HepG2 (cell line): ENCODE data around the gene HSPE1. TPM values are rescaled to one million over a fixed set of nuclear protein-coding genes. Genes with fewer than 3 reads are reported as not detected.

Source experiments
- ATAC-seq: fragments of 200-7000 bp; cut with Tn5 transposase; 3 replicates; pipeline ENCODE4 v1.9.1; 2020; ENCODE audit warnings: mild to moderate bottlenecking, moderate library complexity
- BruUV-seq: library from RNA; stranded (reverse); fragments of 400-500 nt; replicated peaks from 2 replicates; lab custom pipeline; 2021; lab: Mats Ljungman, UMichigan
- CTCF ChIA-PET: fragments of 300-600 bp; formaldehyde crosslinking; extraction: SDS; loops from one replicate; lab custom pipeline; 2021; ENCODE audit warnings: low total read pairs, inconsistent platforms, low intra/inter-chr PET ratio; lab: Yijun Ruan, JAX
- POLR2A ChIA-PET: fragments of 350-600 bp; sonication (Branson Sonifier 250); formaldehyde crosslinking; loops from one replicate; lab custom pipeline; 2020; ENCODE audit warnings: antibody characterized with exemption, inconsistent platforms; lab: Yijun Ruan, JAX
- DNase-seq: peaks from one replicate; pipeline ENCODE4 v3.0.0-alpha.2; 2015; ENCODE audit warnings: low spot score
- FAIRE-seq: peaks from 3 replicates; lab custom pipeline; 2011; peaks lifted over from hg19 to GRCh38; lab: Jason Lieb, UNC
- H2AFZ ChIP-seq: one replicate; pipeline ENCODE4 v1.6.1; 2011; ENCODE audit warnings: low read length, inconsistent platforms
- H3K27ac ChIP-seq: fragments of 300-600 bp; 3 replicates; pipeline ENCODE4 v1.8.0; 2011; ENCODE audit warnings: mixed run types, mild to moderate bottlenecking, mixed read lengths, low read length, inconsistent platforms; ENCODE audit not compliant: insufficient read depth; ENCODE audit errors: extremely low read length
- H3K27me3 ChIP-seq, 2 experiments: fragments of 200-600 bp in 1 of 2; 2 replicates in 1 of 2; 3 replicates in 1 of 2; pipeline versions ENCODE4 v1.6.0 to v1.8.0; 2011; ENCODE audit warnings: low read length in 2 of 2, mild to moderate bottlenecking in 2 of 2, moderate library complexity in 2 of 2, inconsistent platforms in 1 of 2; ENCODE audit not compliant: insufficient read depth in 2 of 2, control insufficient read depth in 1 of 2
- H3K36me3 ChIP-seq, 2 experiments: fragments of 200-600 bp in 1 of 2; replicated peaks in 1 of 2; 2 replicates in 1 of 2; 3 replicates in 1 of 2; pipeline versions ENCODE4 v1.5.1 to v1.8.0; 2011; ENCODE audit warnings: low read length in 2 of 2, inconsistent platforms in 1 of 2; ENCODE audit not compliant: insufficient read depth in 2 of 2, control insufficient read depth in 1 of 2
- H3K4me1 ChIP-seq: 2 replicates; pipeline ENCODE4 v1.5.1; 2012; ENCODE audit warnings: low read length, inconsistent platforms; ENCODE audit not compliant: insufficient read depth
- H3K4me2 ChIP-seq: 2 replicates; pipeline ENCODE4 v1.6.0; 2011; ENCODE audit warnings: low read depth, low read length, inconsistent platforms
- H3K4me3 ChIP-seq, 3 experiments: fragments of 200-600 bp in 1 of 3; sonication (generic), shearing (Covaris generic) in 1 of 3; replicated peaks in 1 of 3; 2 replicates each; pipeline ENCODE4 v1.5.1; 2011 to 2016; ENCODE audit warnings: low read length in 3 of 3, inconsistent platforms in 2 of 3, low read depth in 2 of 3, mild to moderate bottlenecking in 2 of 3, control low read depth in 1 of 3, mixed read lengths in 1 of 3; ENCODE audit not compliant: insufficient read depth in 1 of 3
- H3K79me2 ChIP-seq: one replicate; pipeline ENCODE4 v1.6.1; 2011; ENCODE audit warnings: low read length, inconsistent platforms; ENCODE audit not compliant: insufficient read depth
- H3K9ac ChIP-seq: 2 replicates; pipeline ENCODE4 v1.6.0; 2011; ENCODE audit warnings: mild to moderate bottlenecking, low read depth, low read length, inconsistent platforms; ENCODE audit not compliant: insufficient read depth
- H3K9me3 ChIP-seq: 2 replicates; pipeline ENCODE4 v1.5.1; 2012; ENCODE audit warnings: mild to moderate bottlenecking, low read length
- H4K20me1 ChIP-seq: 2 replicates; pipeline ENCODE4 v1.6.0; 2011; ENCODE audit warnings: inconsistent platforms, mild to moderate bottlenecking, low read length, moderate library complexity; ENCODE audit not compliant: insufficient read depth
- DNMT1 ChIP-seq: sonication (generic); formaldehyde crosslinking; IDR thresholded peaks from 2 replicates; pipeline ENCODE4 v1.5.1; 2020; ENCODE audit warnings: mild to moderate bottlenecking, missing genetic modification reagents
- GLI4 ChIP-seq: sonication (generic); formaldehyde crosslinking; IDR thresholded peaks from 2 replicates; pipeline ENCODE4 v1.5.1; 2020; ENCODE audit warnings: missing genetic modification reagents, mild to moderate bottlenecking, moderate library complexity, borderline replicate concordance
- HIVEP1 ChIP-seq: sonication (generic); formaldehyde crosslinking; IDR thresholded peaks from 2 replicates; pipeline ENCODE4 v1.4.0; 2020; ENCODE audit warnings: mild to moderate bottlenecking, missing genetic modification reagents
- NONO ChIP-seq, 2 experiments: fragments of 450-650 bp in 1 of 2; sonication (generic) in 1 of 2; formaldehyde crosslinking in 1 of 2; IDR thresholded peaks in 1 of 2; conservative IDR thresholded peaks in 1 of 2; 2 replicates each; pipeline versions ENCODE4 v1.6.1 to v1.8.0; 2017 to 2022; ENCODE audit warnings: mild to moderate bottlenecking in 1 of 2, missing genetic modification reagents in 1 of 2, moderate library complexity in 1 of 2
- ZBTB20 ChIP-seq: sonication (generic); formaldehyde crosslinking; IDR thresholded peaks from 2 replicates; pipeline ENCODE4 v1.8.1; 2023; ENCODE audit warnings: missing genetic modification reagents, low read depth, mild to moderate bottlenecking, borderline replicate concordance
- ZKSCAN1 ChIP-seq: fragments of 150-350 bp; IDR thresholded peaks from 2 replicates; pipeline ENCODE4 v1.6.1; 2014; ENCODE audit warnings: low read length
- ZNF260 ChIP-seq: sonication (generic); formaldehyde crosslinking; IDR thresholded peaks from 2 replicates; pipeline ENCODE4 v1.4.0; 2020; ENCODE audit warnings: missing genetic modification reagents, low read depth, mild to moderate bottlenecking, borderline replicate concordance
- ZNF430 ChIP-seq: sonication (generic); formaldehyde crosslinking; IDR thresholded peaks from 2 replicates; pipeline ENCODE4 v1.9.0; 2021; ENCODE audit warnings: mild to moderate bottlenecking, missing genetic modification reagents
- WGBS: methylation state at CpG from one replicate; pipeline ENCODE4 v1.1.6; 2017; ENCODE audit warnings: low lambda C conversion rate; 5-methylcytosine and 5-hydroxymethylcytosine counted together
- in situ Hi-C: cut with HindIII; loops from 2 replicates; pipeline ENCODE4 v1.10.0; 2017; ENCODE audit warnings: low pct_unique_long_range_greater_than_20kb; ENCODE audit not compliant: extremely low pct_ligation_motif_present
- intact Hi-C: fragments of 100-400 bp; cut with micrococcal nuclease; formaldehyde crosslinking; loops from one replicate; pipeline ENCODE4 v1.10.0; 2022; ENCODE audit not compliant: unreplicated experiment
- polyA plus RNA-seq, 8 experiments: library from polyadenylated mRNA; depleted of rRNA in 3 of 8; stranded (reverse) in 7 of 8; unstranded in 1 of 8; fragments of >200 nt; fragmentation: Illumina TruSeq in 4 of 8; extraction: Trizol in 4 of 8; gene quantifications; 2 replicates each; pipeline versions ENCODE4 v1.2.1 to v1.2.3, GENCODE V29; 2011 to 2016; ENCODE audit warnings: low read depth in 4 of 8, missing spikeins in 1 of 8, mixed read lengths in 1 of 8; ENCODE audit not compliant: insufficient read depth in 1 of 8
- total RNA-seq, 5 experiments: library from RNA; depleted of rRNA; stranded (reverse); fragments of >200 nt; fragmentation: Illumina TruSeq; extraction: Trizol; gene quantifications; 2 replicates each; pipeline ENCODE4 v1.2.3, GENCODE V29; 2016; ENCODE audit warnings: low read depth in 1 of 5
- TF ChIP-seq, protein P1 (sequence below): sonication (generic); formaldehyde crosslinking; IDR thresholded peaks from 2 replicates; pipeline ENCODE4 v1.5.1; 2020; ENCODE audit warnings: missing genetic modification reagents, mild to moderate bottlenecking, borderline replicate concordance
- TF ChIP-seq, protein P2 (sequence below): sonication (generic); formaldehyde crosslinking; IDR thresholded peaks from 2 replicates; pipeline ENCODE4 v1.9.0; 2021; ENCODE audit warnings: missing genetic modification reagents, borderline replicate concordance
- TF ChIP-seq, protein P3 (sequence below): sonication (generic); formaldehyde crosslinking; IDR thresholded peaks from 2 replicates; pipeline ENCODE4 v1.5.1; 2020; ENCODE audit warnings: mild to moderate bottlenecking, missing genetic modification reagents, borderline replicate concordance
- TF ChIP-seq, protein P4 (sequence below): sonication (generic); formaldehyde crosslinking; IDR thresholded peaks from 2 replicates; pipeline ENCODE4 v1.8.0; 2022; ENCODE audit warnings: missing genetic modification reagents, low read depth, mild to moderate bottlenecking, borderline replicate concordance
- TF ChIP-seq, protein P5 (sequence below): IDR thresholded peaks from 2 replicates; pipeline ENCODE4 v1.6.1; 2016; ENCODE audit warnings: missing genetic modification reagents, missing compliant biosample characterization

The HSPE1 gene
- total and polyA plus RNA-seq, 2 of the 13 experiments (the other 11 are each of a cell fraction or from before 2014, with no cell fraction given) = 244 to 823 TPM

DNA sequence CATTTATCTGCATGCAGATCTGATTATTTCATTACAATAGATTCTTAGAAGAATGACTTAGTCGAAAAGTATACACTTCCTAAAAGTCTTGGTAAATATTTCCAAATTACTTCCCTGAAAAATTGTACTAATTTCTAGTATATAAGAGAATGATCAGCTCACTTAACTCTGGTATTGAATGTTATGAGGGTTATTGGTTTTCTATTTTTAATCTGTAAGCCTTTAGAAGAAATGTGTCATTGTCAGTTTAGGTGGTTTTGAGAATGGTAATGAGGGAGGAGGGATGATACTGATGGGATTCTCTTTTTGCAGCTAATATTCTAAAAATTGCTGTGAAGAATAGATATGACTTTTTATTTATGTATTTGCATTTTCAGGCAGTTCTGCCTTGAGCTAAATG lies 39.6 kb downstream of the HSPE1 start (continued):
- TF ChIP-seq, protein P1, sequence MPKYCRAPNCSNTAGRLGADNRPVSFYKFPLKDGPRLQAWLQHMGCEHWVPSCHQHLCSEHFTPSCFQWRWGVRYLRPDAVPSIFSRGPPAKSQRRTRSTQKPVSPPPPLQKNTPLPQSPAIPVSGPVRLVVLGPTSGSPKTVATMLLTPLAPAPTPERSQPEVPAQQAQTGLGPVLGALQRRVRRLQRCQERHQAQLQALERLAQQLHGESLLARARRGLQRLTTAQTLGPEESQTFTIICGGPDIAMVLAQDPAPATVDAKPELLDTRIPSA (CRISPR knock-in tag) = no peak
- TF ChIP-seq, protein P2, sequence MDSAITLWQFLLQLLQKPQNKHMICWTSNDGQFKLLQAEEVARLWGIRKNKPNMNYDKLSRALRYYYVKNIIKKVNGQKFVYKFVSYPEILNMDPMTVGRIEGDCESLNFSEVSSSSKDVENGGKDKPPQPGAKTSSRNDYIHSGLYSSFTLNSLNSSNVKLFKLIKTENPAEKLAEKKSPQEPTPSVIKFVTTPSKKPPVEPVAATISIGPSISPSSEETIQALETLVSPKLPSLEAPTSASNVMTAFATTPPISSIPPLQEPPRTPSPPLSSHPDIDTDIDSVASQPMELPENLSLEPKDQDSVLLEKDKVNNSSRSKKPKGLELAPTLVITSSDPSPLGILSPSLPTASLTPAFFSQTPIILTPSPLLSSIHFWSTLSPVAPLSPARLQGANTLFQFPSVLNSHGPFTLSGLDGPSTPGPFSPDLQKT (CRISPR knock-in tag) = no peak
- TF ChIP-seq HIVEP1 = no peak
- no peak for TF ChIP-seq ZNF430 (CRISPR knock-in tag)
- TF ChIP-seq NONO (IDR thresholded peaks at IDR 0.05) = no peak
- TF ChIP-seq NONO (CRISPR knock-in tag; conservative IDR thresholded peaks at IDR 0.05) = no peak

DNA sequence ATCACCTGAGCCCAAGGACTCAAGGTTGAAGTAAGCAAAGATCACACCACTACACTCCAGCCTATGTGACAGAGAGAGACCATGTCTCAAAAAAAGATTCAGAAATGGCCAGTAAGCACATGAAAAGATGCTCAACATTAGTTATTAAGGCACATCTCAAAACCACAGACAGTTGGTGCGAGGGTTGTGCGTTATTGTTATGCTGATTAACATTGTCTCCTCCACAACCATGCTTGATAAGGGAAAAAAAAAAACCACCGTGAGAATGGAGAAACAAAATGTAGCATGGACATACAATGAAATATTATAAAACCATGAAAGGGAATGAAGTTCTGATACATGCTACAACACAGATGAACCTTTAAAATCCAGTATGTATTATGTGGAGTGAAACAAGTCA lies 43.0 kb downstream of the HSPE1 start:
- in situ Hi-C loops (no loop called here), intact Hi-C loops (no loop called here)
- BruUV-seq = no TSS peak
- no peak for DNase-seq
- TF ChIP-seq ZKSCAN1 (no peak), ZBTB20 (no peak), DNMT1 (CRISPR knock-in tag) (no peak), GLI4 (CRISPR knock-in tag) (no peak), ZNF260 (no peak)
- TF ChIP-seq, protein P3, sequence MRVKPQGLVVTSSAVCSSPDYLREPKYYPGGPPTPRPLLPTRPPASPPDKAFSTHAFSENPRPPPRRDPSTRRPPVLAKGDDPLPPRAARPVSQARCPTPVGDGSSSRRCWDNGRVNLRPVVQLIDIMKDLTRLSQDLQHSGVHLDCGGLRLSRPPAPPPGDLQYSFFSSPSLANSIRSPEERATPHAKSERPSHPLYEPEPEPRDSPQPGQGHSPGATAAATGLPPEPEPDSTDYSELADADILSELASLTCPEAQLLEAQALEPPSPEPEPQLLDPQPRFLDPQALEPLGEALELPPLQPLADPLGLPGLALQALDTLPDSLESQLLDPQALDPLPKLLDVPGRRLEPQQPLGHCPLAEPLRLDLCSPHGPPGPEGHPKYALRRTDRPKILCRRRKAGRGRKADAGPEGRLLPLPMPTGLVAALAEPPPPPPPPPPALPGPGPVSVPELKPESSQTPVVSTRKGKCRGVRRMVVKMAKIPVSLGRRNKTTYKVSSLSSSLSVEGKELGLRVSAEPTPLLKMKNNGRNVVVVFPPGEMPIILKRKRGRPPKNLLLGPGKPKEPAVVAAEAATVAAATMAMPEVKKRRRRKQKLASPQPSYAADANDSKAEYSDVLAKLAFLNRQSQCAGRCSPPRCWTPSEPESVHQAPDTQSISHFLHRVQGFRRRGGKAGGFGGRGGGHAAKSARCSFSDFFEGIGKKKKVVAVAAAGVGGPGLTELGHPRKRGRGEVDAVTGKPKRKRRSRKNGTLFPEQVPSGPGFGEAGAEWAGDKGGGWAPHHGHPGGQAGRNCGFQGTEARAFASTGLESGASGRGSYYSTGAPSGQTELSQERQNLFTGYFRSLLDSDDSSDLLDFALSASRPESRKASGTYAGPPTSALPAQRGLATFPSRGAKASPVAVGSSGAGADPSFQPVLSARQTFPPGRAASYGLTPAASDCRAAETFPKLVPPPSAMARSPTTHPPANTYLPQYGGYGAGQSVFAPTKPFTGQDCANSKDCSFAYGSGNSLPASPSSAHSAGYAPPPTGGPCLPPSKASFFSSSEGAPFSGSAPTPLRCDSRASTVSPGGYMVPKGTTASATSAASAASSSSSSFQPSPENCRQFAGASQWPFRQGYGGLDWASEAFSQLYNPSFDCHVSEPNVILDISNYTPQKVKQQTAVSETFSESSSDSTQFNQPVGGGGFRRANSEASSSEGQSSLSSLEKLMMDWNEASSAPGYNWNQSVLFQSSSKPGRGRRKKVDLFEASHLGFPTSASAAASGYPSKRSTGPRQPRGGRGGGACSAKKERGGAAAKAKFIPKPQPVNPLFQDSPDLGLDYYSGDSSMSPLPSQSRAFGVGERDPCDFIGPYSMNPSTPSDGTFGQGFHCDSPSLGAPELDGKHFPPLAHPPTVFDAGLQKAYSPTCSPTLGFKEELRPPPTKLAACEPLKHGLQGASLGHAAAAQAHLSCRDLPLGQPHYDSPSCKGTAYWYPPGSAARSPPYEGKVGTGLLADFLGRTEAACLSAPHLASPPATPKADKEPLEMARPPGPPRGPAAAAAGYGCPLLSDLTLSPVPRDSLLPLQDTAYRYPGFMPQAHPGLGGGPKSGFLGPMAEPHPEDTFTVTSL = no peak
- TF ChIP-seq, protein P4, sequence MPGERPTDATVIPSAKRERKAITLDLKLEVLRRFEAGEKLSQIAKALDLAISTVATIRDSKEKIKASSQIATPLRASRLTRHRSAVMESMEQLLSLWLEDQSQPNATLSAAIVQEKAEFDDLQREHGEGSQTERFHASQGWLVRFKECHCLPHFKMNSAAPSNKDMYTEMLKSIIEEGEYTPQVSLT = no peak
- TF ChIP-seq, protein P5, sequence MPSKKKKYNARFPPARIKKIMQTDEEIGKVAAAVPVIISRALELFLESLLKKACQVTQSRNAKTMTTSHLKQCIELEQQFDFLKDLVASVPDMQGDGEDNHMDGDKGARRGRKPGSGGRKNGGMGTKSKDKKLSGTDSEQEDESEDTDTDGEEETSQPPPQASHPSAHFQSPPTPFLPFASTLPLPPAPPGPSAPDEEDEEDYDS (CRISPR knock-in tag) = no peak
- no peak for FAIRE-seq
- POLR2A ChIA-PET = no interaction called here
- no peaks in the 10 kb centered on the region for H4K20me1 ChIP-seq
- H3K4me1 ChIP-seq = no peaks in the 10 kb centered on the region
- H3K79me2 ChIP-seq = peaks cover 3% of the 10 kb centered on the region
- H3K9ac ChIP-seq = no peak overlapping the region
- H3K36me3 ChIP-seq = peaks cover 9 to 39% of the 10 kb centered on the region in 2 experiments
- 93% methylated on average over 3 of the region's 3 CpGs for WGBS
- CTCF ChIA-PET = no interaction called here
- no peaks in the 10 kb centered on the region for H3K27me3 ChIP-seq
- H3K4me3 ChIP-seq = no peak overlapping the region
- H2AFZ ChIP-seq = no peak overlapping the region
- ATAC-seq = no peak
- no peak overlapping the region for H3K4me2 ChIP-seq
- no peak overlapping the region for H3K27ac ChIP-seq
- H3K9me3 ChIP-seq = no peaks in the 10 kb centered on the region
